ENCODE results near the gene MOCS1. TPM values are rescaled to one million over a fixed set of nuclear protein-coding genes. Genes with fewer than 3 reads are reported as not detected.

Gene MOCS1
- total and polyA plus RNA-seq, 9 of the 15 experiments (the other 6 are each of a cell fraction or from before 2014, with no cell fraction given), result 0.69 to 12.7 (median 8.7) TPM

GRCh38 chr6:39938773-39939654 is 4.8 kb upstream of the MOCS1 start (continued):
- TF ChIP-seq ZBTB33 (CRISPR knock-in tag; IDR thresholded peaks at IDR 0.05) (no peak), ZNF24 (IDR thresholded peaks at IDR 0.05) (no peak), TAF9B (IDR thresholded peaks at IDR 0.05; ENCODE audit: partially characterized antibody) (no peak), SMAD4 (CRISPR knock-in tag; conservative IDR thresholded peaks at IDR 0.05) (peak; percentile 70), GTF3C2 (IDR thresholded peaks at IDR 0.05; ENCODE audit: borderline replicate concordance, extremely low read depth, insufficient read length) (no peak)
- TF ChIP-seq, protein P1, sequence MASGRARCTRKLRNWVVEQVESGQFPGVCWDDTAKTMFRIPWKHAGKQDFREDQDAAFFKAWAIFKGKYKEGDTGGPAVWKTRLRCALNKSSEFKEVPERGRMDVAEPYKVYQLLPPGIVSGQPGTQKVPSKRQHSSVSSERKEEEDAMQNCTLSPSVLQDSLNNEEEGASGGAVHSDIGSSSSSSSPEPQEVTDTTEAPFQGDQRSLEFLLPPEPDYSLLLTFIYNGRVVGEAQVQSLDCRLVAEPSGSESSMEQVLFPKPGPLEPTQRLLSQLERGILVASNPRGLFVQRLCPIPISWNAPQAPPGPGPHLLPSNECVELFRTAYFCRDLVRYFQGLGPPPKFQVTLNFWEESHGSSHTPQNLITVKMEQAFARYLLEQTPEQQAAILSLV (tag; IDR thresholded peaks at IDR 0.05), result no peak
- TF ChIP-seq, protein P2, sequence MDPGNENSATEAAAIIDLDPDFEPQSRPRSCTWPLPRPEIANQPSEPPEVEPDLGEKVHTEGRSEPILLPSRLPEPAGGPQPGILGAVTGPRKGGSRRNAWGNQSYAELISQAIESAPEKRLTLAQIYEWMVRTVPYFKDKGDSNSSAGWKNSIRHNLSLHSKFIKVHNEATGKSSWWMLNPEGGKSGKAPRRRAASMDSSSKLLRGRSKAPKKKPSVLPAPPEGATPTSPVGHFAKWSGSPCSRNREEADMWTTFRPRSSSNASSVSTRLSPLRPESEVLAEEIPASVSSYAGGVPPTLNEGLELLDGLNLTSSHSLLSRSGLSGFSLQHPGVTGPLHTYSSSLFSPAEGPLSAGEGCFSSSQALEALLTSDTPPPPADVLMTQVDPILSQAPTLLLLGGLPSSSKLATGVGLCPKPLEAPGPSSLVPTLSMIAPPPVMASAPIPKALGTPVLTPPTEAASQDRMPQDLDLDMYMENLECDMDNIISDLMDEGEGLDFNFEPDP (CRISPR knock-in tag; IDR thresholded peaks at IDR 0.05), result no peak
